Activated CD4-positive, alpha-beta T cell treated with anti-CD3 and anti-CD28 coated beads, Interleukin-2, amount 50 U/mL, for 4 hours (primary cell): ENCODE results near the gene TBC1D22A.
A peak's percentile ranks its signal among the peaks of the same experiment; 100 is the strongest.

Source experiments
- DNase-seq, 2 experiments: peaks; one replicate each; pipeline ENCODE4 v3.0.0-alpha.2; 2020

TBC1D22A gene

DNA sequence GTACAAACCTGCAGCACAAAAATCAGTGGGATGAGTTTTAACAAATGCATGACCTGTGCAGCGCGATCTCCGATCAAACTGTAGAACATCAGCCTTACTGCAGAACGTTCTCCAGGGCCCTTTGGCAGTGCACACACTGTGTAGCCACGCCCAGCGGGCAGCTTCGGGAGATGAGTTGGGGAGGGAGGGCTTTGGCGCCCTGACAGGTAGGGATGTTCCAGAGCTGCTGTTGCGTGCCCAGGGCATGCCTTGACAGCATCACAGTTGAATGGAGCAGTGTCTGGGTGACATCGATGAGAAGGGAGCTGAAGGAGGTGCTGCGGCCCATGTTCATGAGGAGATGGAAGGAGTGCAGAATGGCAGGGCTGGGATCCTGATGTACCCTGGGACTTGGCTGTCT lies 80.2 kb downstream of the TBC1D22A start:
- DNase-seq: no peak

DNA sequence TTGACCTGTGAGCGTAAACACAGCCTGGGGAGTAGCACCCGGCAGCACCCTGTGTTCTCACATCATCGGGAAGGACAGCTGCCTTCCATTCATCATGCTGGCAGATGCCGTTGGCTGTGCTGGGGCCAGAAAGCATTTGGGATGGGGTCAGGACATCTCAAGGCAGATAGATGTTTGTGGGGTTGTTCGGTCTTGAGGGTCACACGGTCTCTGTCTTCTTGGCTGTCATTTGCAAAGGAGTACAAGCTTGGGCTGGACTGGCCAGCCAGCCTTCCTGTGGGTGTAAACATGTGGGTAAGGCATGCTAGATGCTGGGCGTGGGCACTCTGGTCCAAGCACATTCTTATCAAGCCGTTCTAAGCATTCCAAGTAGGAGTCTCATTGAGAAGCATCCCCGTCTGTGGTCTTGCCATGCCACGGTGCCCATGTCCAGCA lies 81.4 kb downstream of the TBC1D22A start:
- no peak for DNase-seq

DNA sequence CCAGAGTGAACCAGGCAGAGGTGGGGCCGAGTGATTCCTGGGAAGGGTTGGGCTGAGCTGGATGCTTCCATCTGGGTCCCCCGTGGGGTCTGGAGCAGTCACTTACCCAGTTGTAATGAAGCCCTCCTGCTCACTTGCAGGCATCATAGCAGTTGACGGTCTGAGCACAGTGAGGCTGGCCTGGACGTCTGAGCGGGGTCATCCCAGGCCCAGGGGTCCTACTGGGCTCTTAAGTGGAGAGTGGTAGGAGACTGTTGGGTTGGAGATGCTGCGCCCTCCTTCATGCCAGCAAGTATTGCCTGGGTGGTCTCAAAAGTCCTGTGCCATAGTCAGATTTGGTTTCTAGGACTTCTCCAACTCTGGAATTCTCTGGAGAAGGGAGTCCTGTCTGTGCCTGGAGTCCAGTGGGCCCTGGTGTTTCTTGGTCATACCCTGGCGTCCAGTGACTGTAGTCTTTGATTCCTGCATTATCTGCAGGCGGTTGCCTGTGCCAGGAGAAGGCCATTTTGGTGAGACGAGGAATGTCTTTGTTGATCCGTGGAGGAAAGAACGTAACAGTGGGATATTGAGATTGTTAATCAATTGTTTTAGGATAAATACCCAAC lies 82.3 kb downstream of the TBC1D22A start:
- no peak for DNase-seq

DNA sequence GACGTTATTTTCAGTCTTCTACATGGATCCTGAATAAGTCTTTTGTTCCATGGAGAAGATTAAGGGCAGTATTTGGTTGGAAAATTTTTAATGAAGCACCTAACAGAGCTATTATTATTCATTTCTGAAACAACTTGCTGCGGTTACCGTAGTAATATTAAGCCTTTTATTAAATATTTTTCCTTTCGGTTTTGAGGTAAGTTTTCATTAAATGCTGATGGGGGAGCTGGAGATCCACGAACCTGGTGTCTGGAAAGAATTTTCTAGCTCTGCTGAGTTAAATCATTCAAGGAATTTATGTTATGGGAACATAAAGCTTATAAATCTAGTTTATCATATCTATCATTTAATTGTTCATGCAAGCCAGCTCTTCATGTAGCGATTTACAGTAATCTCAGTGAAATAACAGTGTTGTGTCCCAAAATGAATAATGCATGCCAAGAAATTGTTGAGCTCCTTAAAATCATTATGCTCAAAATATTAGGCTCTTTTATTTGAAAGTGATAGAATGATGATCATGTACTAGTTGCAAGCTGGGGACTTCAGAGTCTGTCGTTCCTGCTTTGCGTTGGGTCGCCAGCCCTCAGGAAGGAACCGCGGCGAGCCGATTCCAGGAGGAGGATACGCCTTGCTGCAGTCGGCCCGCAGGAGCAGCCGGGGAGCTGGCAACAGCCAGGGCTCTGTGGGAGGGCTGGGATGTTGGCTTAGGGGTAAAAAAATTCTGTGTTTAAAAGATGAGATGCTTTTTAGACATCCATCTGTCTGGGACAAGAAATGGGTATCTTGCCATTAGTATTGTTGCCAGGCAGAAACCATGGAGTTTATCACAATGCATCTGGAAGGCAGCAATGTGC lies 83.1 kb downstream of the TBC1D22A start:
- DNase-seq: no peak

DNA sequence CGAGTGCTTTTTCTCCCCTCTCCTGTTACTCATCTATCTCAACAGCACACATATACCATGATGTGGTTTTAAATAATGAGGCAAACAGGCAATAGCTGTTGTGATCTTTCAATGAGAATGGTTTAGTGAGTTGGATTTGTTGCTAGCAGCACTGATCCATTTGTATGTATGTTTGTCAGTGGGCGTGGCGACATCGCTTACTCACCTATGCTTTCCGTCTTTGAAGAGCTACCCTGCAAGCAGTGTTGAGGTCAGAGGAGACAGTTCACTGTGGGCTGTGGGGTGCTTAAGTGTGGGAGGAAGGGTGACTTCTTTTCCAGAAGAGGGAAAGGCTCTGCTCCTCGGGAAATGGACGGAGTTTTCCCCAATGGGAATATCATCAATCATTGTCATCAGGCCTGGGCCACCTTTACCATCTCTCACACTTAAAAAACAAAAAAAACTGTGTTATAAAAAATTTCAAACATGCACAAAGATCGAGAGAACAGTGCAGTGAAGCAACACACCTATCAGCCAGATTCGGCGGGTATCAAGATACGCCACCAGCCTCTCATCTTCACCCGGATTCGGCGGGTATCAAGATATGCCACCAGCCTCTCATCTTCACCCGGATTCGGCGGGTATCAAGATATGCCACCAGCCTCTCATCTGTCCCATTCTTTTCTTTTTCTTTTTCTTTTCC lies 83.8 kb downstream of the TBC1D22A start:
- DNase-seq: peak; percentile 16 to 31

DNA sequence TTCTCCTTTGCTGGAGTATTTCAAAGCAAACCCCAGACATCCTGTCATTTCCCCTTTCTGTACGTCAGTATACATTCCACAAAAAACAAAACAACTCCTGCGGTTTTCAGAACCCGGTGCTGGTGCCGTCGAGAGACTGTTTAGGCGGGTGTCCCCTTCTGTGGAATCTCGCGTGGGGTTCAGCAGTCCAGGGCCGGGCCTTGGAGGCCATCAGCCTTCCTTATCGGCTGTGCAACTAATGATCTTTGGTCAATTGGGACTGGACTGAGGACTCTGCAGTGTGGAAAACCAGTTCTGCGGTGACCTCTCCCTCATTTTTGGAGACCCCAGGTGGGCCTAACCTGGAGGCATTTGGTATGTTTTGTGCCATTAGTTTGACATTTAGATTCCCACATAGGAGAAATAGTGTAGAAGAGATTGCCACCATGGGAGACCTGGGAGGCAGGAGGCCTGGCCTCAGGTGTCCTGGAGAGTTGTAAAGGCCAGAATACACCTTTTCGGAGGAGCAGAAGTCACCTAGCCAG lies 84.4 kb downstream of the TBC1D22A start:
- DNase-seq: no peak

DNA sequence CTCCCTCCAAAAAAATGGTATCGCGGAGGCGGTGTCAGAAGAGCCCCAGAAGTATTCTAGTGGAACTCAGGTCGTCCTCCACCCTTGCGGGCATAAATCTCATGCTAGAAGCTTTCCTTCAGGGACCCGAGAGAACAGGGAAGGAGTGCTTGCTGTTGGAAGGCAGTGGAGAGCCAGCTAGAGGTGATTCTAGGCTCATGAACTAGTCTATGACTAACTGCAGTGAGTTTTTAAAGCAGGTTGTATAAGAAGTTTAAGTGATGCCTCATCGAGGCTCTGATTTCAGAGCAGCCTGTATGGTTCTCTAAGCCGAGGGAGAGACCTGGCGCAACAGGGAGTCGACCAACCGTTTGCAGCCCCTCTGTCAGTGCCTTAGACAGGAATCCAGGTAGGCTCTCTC lies 85.7 kb downstream of the TBC1D22A start:
- DNase-seq: no peak

DNA sequence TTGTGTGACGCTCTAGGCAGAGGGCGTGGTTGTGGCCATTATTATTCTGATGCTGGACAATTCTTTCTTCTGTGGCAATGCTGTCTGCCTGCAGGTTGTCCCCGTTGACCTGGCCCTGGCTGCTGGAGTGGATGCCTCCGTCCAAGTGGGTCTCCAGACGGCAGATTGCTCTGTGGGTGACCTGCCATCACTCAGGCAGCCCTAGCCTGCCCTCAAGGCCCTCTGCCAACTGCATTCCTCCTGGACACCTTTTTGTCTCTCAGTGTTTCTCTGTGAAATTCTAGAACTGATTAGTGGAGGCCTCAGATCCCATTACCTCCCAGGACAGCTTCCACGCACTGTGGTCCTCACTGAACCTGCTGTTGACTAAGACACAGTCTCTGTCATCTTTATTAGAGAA lies 86.7 kb downstream of the TBC1D22A start:
- no peak for DNase-seq

DNA sequence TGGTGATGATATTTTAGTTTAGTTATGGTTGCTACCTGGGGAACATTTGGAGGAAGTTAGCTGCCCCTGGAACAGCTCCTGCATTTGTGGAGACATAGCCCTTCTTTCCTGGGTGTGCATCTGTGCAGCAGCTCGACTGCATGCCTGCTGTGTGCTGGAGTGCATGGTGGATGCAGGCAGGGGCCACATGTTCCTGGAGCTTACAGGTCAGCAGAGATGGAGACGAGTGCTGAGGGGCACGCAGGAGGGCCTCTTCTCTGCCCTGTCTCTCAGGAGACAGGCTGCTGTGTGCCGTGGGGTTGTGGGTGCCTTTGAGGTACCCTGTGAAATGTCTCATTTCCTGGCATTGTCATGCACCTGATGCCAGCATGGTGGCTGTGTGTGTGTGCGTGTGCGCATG lies 87.5 kb downstream of the TBC1D22A start:
- no peak for DNase-seq

DNA sequence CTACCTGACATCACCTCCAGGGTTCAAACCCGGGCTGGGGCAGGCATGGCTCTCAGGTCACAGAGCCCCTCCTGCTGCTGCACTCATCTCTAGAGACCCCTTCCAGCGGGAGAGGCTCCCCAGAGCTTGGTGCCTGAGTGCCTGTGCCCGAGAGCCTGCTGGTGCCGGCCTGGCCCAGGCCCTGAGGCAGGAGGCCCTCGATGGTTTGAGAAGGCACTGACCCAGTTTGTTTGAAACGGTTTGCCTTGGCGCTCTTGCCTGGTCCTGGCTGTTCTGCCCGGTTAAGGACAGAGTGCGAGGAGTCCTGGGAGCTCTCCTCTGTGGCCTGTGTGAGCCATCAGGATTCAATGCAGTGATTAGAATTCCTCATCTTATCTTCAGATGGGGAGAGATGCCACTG lies 88.9 kb downstream of the TBC1D22A start:
- no peak for DNase-seq

DNA sequence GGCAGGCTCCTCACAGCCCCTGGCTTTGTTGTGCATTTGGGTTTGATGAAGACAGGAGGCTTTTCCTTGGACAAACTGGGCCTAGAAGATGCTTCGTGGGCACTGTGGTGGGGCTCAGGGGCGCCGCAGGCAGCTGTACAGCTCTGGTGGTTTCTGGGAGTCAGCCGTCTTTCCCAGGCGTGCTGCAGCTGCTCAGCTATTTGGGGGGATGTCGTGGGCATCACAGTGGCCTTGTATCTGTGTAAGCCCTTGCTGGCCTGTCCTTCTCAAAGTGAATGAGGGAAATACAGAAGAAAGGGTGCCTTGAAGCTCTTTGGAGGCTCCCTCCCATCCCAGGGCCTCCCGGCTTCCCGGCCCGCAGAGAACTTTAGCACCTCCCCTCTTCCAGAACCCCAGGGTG lies 89.5 kb downstream of the TBC1D22A start:
- no peak for DNase-seq

DNA sequence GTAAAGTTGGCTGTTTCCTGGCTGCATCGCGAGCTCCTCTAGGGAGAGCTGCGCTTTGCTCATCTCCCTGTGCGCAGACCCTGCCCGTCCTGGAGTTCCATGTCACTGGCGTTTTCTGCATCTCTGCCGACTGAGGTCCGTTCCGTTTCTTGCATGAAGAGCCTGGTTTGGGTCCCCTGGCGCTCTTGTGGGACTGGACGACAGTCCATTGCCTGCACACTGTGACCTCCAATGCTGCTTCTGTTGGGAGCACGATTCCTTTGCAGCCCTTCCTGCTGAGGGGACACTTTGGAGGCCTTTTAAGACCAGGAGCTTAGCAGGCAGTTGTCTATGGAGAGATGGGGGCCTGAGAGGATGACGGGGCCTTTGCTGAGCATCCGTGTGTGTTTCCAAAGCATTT lies 90.3 kb downstream of the TBC1D22A start:
- DNase-seq: no peak

DNA sequence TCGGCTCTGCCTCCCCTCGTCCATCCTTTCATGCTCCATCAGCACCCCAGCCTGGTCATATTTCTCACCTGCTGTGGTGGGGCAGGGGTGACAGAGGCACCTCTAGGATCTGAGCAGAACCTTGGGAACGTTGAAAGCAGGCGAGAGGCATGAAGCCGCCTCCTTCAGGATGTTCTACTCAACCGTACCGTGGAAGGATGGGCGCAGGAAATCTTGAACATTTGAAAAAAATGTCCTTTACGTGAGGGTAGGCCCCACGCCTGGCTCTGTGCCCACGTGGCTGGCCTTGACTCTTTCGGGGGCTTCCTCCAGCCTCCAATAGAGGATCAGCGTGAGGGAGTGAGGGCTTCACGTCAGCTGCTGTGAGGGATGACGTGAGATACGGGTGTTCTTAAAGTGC lies 90.7 kb downstream of the TBC1D22A start:
- no peak for DNase-seq

DNA sequence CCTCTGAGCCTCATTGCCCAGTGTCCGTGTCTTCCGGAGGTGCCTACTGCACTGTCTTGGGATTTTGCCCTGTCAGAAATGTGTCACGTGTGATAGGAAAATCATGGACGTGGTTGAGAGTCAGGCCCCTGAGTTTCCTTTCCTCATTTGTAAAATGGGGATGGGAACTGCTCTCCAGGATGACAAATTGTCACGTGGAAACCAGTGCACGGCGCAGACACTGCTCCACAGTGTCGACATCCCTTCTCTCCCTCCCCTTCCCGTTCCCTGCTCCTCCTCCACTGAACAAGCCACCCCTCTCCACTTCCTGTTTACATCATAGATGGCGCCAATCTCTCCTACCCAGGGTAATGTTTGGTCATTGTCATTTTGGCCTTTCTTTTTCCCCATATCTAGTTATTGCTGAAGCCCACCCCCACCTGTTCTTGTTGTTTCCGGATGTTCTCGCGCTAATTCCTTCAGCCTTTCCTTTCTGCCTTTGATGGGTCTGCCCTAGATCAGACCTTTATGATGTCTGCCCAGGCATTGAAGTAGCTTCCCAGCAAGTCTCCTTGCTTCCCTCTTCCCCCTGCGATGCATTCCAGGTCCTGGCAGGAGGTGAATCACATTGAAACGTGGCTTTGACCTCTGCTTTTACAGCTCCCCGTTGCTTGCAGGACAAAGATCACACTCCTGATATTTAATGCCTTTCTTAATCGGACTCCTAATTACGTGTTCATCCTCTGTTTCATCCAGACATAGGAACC lies 91.8 kb downstream of the TBC1D22A start:
- DNase-seq: no peak

DNA sequence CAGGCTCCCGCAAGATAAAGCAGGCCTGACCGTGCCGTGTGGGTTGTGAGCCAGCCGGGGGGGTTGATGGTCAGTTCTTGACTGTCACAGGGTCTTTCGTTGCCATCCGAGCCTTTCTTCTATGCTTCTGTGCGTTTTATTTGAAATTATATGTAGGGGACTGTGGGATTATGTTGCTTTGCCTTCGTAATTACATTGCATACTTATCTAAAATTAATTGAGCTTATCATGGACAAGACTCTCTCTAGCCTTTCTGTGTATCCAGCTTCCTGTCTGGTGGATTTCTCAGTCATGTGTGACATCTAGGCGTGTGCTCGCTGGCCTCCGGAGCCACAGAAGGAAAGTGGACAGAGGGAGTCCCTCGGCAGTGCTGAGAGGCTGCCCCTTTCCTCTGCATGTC lies 93.2 kb downstream of the TBC1D22A start:
- DNase-seq: no peak

DNA sequence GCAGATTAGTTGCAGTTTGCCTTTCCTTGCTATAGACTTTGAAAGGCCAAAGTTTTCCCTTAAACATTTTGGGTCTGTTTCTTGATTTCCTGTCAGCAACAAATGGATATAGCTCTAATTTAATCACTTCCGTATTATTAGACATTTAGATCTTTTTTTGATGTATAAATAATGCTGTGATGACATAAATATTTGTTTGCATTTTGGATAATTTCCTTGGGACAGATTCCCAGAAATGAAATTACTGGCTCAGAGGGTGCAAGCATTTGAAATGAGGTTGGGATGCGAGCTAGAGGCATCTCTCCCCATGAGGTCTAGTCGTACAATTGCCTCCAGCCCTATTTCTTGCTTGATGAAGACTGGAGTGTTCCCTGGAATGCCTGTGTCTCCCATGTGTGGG lies 94.2 kb downstream of the TBC1D22A start:
- DNase-seq: no peak

DNA sequence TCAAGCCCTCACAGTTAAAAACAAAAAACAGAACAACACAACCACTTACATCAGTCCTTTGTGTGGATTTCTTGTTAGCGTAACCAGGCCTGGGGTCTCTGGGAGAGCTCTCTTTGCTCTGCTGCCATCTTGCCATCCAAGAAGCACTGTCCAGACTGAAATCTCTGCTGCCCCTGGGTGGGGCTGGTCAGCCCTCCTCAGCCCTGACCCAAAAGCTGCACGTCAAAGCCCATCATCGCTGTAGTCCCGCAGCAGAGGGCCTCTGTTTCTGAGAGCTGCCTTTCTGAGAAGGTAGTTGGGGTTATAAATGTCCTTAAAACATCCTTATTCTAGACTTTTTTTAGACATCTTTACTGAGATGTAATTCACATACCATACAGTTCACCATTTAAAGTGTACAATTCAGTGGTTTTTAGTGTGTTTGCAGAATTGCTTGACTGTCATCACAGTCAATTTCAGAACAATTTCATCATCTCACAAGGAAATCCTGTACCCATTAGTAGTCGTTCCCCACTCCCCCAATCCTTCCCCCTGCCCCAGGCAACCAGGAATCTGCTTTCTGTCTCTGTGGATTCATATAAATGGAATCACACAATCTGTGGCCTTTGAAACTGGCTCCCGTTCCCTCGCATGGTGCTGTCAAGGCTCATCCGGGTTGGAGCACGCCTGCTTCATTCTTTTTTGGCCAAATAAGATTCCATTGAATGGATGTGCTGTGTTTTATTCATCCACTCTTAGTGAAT lies 94.9 kb downstream of the TBC1D22A start:
- no peak for DNase-seq

DNA sequence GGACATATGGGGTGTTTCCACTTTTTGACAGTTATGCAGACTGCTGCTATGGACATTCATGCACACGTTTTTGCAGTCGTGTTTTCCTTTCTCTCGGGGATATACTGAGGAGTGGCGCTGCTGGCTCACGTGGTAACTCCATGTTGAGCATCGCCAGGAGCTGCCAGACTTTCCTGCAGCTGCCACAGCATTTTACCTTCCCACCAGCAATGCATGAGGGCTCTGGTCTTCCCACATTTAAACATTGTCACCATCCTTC lies 95.4 kb downstream of the TBC1D22A start:
- DNase-seq: no peak

DNA sequence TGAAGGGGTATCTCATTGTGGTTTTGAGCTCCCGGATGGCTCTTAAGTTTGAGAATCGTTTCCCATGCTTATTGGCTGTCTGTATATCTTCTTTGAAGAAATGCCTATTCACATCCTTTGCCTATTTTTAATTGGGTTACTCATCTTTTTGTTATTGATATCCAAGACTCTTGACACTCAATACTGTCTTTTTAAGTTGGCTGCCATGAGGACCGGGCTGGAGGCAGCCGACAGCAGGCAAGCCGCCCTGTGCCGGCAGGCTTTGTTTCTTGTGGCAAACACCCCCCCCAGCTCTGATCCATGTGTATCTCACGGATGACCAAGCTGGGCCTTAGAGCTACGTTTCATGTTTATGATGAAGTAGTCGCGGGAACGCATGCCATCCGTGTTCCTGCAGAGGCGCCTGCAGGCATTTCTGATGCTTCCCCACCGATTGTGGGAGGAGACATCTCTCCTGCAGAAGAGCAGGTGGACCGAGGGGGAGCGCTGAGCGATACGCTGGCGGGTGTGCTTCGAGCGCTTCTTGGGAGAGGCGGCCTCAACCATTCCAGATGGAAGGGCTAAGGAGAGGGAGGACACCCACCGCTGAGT lies 95.8 kb downstream of the TBC1D22A start:
- DNase-seq: no peak

DNA sequence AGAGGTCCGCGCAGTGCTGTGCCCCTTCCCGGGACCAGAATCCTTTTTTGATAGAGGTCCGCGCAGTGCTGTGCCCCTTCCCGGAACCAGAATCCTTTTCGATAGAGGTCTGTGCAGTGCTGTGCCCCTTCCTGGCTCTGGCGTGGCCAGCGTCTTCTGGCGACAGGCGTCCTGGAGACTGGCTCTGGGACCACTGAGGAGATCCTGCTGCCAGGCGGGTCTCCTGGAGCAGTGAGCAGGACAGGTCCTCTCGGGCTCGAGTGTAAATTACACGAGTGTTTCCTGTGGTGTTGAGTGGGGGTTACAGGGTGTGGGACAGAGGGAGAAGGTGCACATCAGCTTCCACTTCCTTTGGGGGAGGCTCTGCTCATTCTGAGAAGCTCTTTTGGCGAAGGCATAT lies 98.1 kb downstream of the TBC1D22A start:
- DNase-seq: no peak

DNA sequence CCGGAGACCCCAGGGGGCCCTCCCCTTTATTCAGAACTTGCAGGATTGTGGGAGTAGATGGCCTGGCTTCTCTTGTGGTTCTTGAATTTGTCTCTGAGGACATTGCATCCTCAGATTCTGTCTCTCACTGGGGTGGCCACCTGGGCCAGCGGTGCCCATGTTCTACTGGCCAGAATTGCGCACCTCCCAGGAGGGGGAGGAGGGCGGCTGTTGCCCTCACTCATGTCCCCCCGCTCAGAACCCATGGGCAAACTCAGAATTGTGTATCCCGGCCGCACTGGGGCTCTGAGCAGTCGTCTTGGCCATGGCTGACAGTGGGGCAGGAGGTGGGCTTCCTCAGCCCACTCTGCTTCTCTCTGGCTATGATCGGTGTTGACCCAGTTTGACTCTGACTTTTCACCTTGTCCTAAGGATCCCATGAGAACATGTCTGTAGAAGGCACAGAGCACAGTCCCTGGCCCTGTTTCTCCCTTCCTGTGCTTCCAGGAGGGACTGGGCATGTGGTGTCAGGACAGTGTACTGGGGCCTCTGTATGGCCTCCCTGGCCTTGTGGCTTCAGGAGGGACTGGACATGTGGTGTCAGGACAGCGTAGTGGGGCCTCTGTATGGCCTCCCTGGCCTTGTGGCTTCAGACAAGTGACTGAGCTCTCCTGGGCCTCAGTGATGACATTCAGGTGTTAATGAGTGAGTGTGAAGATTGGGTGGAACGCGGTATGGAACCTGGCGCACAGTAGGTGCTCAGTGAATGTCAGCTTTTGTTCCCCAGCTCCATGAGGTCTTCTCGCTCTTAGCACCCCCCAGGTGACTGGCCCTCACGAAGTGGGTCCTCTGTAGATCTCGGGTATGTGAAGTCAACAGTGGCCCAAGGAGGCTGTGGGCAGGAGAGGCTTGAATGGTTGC lies 99.3 kb downstream of the TBC1D22A start:
- no peak for DNase-seq
